OCI-M2 (cell line): ENCODE results near the gene METRN.
"Not testable (repeated sequence)": the region's sequence is repeated elsewhere in the genome, so short reads cannot be mapped to it uniquely, and the experiment has no call there.

Experiments used
- DNase-seq: peaks from one replicate; lab custom pipeline; 2025; ENCODE audit not compliant: unreplicated experiment; lab: John Stamatoyannopoulos, UW

METRN gene

DNA sequence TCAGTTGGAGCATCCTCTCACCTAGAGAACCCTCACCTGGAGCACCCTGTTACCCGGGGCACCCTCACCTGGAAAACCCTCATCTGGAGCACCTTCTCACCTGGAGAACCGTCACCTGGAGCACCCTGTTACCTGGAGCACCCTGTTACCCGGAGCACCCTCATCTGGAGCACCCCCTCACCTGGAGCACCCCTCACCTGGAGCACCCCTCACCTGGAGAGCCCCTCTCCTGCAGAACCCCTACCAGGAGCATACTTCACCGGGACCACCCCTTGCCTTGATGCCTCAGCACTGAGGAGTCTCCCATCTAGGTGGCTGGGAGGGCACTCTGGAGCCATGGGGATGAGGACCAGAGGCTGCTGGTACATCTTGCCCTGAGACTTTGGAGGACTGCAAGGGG is 6.0 kb upstream of the METRN start:
- DNase-seq = no peak

DNA sequence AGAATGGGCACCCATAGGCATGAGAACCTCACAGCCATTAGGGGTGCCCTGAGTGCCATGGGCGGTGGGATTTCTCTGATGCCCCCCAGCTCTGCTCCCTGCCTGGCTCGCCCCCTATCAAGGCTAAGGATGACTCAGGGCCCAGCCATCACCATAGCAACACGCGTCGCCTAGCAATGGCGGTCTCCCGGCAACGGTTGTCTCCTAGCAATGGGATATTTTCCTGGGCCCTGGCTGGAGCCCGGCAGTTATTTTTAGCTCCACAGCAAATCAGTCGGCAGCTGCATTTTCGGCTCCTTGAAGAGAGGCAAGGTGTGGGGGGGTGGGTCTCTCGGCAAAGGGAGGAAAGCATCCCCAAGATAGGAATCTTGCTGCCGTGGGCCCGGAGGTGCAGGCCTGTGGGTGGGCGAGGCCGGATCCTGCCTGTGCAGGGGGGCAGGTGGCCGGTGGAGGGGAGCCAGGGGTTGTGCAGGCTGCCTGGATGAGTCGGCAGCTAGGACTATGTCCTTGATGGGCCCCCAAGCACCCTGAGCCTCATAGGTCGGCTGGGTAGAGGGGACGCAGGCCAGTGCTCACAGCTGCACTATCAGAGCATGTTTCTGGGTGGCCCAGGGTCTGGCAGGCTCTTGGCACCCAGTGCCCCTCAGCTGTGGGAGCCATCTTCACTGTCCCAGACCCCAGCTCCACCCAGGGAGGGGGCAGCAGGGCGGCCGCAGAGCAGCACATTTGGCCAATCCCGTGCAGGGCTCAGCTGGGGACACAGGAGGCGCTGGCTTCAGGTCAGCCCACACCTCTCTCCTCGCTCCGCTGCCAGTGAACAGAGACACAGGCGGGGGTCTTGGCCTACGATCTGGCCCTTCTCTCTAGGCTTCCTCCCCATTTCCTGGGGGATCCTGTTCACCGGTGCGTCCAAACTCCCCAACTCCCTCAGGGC is 5.1 kb upstream of the METRN start:
- no peak for DNase-seq

DNA sequence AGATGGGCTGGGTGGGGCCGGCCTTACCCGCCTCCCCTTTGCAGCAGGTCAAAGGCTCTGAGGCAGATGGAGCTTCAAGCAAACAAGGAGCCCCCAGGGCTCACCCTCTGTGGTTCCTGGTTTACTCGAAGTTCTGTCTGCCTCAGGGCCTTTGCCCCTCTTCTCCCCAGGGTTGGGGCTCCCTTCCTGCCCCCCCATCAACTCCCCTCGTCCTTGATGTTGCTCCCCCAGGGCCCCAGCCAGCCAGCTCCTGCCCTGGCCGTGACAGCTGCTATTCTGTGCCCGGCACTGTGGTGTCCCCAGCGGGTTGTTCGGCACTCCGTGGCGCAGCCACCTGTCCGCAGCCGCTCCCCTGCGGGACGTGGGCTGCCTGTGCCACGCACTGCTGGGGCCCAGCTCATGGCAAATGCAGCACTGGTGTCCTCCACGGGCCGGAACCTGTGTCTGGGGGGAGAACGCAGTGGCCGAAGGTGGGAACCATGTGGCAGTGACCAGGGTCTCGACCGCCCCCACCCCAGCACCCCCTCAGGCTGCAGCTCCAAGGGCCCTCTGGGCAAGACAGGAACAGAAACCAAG is 4.3 kb upstream of the METRN start:
- no peak for DNase-seq

DNA sequence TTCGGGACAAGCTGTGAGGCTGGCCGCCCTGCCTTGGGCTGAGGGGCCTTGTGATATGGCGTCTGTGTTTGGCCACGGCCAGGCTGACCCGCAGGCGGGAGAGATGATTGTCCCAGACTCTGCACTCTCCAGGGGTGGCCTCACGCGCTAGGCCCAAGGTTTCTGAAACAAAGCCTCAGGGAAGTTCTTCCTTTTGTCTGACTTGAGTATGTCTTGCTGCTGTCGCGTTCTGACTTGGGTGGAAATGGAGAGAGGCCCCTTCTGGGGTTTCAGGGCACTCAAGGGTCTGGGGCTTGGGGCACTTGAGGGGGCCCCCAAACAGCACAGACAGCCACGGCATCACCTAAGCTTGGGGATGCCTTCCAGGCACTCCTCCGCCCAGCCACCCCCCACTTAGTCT is 3.8 kb upstream of the METRN start:
- no peak for DNase-seq

DNA sequence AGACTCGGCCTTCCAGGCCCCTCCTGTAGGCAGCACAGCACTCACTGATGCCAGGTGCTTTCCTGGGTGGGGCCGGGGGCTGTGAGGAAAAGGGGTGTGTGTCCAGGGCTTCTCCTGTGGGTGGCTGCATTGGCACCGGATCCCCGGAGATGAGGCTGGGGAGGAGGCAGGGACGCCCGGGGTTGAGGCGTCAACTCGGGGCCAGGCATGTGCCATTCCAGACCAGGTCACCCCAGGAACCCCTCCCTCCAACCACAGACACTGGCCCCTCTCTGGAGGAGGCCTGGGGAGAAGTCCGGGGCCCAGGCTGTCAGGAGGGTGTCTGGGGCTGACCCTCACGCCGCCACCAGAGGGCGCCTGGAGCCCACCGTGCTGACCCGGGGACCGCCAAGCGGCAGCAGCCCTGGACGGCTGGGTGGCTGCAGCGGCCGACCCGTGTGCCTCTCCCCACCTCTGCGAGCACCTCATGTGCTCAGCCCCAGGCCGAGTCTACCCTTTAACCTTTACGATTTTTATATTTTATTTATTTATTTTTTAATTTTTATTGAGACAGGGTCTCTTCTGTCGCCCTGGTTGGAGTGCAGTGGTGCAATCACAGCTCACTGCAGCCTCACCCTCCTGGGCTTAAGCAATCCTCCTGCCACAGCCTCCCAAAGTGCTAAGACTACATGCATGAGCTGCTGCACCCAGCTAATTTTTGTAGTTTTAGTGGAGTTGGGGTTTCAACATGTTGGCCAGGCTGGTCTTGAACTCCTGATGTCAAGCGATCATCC is 3.2 kb upstream of the METRN start:
- no peak for DNase-seq

DNA sequence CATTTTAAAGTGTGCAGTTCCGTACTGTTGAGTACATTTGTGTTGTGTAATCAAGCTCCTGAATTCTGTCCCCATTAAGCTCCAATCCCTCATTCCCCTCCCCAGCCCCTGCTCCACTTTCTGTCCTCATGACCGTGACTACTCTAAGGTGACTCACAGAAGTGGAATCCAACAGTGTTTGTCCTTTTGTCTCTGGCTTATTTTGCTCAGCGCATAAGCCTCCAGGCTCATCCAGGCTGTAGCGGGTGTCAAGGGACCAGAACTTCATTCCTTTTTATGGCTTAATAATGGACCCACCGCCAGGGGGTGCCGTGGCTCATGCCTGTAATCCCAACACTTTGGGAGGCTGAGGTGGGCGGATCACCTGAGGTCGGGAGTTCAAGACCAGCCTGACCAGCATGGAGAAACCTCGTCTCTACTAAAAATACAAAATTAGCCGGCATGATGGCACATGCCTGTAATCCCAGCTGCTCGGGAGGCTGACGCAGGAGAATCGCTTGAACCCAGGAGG is 2.1 kb upstream of the METRN start:
- not testable (repeated sequence) for DNase-seq

DNA sequence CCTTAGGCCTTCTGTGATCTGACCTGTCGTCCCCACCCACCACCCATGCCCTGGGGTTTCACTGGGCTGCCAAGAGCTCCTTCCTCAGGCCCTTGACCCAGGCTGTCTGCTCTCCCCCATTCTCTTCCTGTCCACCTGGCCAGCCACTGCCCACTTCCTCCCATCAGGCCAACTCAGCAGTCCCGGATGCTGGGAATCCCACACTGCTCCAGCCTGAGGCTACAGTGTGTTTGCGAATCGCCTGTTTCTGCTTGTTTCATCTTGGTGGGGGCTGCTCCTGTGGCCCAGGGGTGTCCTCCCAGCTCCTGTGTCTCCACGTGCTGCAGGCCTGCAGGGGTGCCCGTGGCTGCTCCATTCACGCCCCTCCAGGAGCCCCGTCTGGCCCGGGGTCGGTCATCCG is 839 bp upstream of the METRN start:
- DNase-seq = no peak

DNA sequence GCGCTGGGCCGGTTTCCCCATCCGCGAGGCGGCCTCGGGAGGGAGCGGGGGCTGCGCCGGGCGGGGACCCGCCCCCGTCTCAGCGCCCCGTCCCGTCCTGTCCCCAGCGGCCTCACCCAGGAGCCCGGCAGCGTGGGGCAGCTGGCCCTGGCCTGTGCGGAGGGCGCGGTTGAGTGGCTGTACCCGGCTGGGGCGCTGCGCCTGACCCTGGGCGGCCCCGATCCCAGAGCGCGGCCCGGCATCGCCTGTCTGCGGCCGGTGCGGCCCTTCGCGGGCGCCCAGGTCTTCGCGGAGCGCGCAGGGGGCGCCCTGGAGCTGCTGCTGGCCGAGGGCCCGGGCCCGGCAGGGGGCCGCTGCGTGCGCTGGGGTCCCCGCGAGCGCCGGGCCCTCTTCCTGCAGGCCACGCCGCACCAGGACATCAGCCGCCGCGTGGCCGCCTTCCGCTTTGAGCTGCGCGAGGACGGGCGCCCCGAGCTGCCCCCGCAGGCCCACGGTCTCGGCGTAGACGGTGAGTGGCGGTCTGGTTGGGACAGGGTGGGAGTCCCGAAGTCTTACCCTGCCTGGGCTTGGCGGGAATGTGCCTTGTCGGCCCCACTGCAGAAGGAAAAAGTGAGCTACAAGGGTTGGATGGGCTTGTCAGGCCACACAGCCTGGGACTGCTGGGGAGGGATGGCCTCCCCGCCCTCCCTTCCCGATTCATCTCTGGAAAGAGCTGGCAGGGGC is 720 bp downstream of the METRN start:
- DNase-seq = no peak

DNA sequence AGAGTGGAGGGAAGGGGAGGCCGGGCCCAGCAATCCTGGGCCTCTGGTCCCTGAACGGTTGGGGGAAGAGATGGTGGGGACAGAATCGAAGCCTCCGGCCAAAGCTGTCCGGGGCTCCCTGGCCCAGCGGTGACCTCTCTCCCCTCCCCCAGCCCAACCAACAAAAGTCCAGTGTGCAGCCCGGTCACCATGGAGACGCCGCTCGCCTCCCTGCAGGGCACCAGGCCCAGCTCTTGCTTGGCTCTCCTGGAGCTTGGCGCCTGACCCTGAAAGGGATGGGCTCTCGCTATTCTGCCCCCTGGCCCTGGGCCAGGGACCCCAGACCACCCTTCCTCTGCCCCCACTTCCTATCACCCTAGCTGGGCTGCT is 1.3 kb downstream of the METRN start:
- no peak for DNase-seq

DNA sequence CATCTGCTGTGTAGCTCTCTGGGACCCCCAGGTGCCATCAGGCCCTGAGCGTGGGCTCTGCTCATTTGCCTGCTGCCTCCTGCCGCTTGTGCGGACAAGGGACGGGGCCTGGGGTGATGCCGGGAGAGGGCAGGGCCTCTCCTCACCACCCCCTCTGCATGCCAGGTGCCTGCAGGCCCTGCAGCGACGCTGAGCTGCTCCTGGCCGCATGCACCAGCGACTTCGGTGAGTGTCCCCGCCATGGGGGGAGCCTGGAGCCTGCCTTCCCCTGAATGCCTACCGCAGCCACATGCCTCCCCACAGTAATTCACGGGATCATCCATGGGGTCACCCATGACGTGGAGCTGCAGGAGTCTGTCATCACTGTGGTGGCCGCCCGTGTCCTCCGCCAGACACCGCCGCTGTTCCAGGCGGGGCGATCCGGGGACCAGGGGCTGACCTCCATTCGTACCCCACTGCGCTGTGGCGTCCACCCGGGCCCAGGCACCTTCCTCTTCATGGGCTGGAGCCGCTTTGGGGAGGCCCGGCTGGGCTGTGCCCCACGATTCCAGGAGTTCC is 1.9 kb downstream of the METRN start:
- DNase-seq = no peak

DNA sequence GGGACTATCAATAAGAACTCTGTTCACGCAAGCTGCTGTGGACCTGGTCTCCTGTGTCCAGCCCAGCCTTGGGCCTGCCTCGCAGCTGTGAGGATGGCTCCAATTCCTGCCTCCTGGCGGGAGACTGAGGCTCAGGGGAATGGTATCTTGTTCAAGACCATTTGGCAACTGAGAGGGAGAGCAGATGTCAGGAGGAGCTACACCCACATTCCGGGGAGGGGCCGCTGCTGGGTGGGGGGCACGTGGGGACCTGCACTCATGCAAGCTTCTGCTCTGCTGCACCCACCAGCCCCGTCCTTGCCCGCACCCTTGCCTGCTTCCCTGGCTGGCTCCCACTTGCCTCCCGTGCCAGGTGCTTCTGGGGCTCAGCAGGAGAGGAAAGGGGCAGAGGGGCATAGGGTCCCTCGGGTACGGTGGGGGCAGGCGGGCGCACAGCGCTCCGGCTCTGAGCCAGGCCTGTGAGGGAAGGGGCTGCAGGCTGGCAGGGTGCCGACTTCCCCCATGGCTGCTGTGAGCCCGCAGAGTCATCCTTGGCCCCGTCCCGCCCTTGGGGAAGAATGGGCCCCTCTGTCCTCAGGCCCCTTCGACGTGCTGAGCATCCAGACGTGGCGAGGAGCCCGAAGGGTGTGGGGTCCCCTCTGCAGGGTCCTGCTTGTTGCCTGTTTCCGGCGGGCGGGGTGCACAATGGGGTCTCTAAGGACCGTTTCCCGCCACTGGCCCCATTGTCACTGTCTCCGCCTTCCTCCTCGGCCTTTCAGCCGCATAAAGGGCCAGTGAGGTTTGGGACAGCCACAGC is 2.7 kb downstream of the METRN start:
- DNase-seq = no peak

DNA sequence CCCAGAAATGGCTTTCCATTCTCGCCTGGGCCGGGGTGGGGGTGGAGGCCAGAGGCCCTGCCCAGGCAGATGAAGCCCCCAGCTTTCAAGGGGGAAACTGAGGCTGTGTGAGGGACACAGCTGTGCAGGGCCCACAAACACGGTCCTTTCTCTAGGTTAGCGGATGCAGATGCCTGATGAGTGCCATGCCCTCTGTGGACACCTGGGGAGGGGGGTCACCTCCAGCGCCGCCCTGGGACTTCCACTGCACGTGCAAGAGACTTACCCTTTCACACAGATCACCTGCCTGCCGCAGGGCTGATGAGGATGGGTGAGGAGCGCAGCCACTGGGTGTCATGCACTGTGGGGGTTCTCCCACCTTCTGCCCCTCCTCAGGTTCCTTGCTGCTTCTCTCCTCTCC is 3.5 kb downstream of the METRN start:
- DNase-seq = no peak

DNA sequence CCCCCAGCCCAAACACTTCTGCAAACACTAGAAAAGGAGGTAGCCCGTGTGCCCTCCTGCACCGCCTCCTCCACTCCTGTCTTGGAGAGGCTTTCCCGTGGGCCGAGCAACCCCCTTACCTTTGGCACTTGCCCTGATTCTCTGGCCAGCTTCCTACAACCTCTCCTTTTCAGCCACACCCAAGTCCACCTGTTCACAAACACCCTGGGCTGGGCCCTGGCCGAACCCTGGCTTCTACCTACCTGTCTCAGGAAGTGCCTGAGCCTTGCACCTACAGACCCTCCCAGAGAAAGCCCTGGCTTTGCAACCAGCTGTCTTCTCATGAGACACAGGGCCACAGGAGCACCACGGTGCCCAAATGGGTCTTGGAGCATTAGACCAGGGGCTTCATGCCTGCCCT is 4.0 kb downstream of the METRN start:
- no peak for DNase-seq

DNA sequence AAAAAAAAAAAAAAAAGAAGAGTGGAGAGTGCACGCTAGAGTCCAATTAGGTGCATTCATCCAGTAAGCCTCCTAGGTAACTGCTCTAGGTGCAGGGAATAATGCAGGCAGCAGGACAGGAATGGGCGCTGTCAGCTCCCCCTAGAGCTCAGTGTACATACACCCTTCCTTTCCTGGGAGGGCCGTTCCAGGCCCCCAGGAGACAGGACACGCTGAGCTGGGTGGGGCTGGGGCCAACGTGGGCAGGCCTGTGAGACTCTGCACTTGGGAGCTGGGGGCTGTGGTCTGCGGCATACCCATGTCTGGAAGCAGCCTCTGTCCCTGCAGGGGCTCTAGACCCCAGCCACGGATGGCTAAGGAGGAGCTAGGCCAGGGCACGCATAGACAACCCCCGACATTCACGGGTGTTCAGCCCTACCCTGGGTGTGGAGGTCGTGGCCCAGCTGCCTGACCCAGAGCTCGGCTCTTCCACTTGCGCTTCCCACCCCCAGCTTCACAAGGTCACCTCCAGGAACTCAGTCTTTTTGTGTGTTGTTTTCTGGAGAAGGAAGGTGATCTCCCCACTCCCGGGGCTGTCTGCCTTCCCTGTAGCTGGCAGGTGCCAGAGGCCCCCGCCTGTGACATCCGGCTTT is 5.0 kb downstream of the METRN start:
- DNase-seq = no peak

DNA sequence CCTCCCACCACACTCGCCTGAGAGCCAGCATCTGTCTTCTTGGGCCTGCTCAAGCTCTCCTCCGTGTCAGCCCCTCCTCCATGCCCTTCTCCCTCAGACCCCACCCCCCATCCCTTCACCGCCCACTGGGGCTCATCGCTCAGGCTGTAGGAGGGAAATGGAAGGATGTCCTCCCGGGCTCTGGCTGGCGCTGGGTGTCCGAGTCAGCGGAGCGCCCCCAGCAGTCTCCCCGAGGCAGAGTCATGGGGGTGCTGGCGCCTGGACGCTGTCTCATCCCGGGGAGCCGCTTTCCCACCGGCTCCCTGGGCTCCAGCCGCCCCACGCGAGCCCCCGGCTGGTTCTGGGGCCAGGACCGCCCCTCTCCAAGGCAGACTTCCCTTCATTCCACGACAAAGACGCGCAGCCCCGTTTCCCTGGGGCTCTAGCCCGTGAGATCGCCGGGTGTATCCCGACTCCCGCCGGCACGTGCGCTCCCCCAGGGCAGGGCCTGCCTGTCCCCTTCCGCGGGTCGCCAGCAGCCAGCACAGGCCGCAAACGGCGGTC is 5.6 kb downstream of the METRN start:
- DNase-seq = no peak

DNA sequence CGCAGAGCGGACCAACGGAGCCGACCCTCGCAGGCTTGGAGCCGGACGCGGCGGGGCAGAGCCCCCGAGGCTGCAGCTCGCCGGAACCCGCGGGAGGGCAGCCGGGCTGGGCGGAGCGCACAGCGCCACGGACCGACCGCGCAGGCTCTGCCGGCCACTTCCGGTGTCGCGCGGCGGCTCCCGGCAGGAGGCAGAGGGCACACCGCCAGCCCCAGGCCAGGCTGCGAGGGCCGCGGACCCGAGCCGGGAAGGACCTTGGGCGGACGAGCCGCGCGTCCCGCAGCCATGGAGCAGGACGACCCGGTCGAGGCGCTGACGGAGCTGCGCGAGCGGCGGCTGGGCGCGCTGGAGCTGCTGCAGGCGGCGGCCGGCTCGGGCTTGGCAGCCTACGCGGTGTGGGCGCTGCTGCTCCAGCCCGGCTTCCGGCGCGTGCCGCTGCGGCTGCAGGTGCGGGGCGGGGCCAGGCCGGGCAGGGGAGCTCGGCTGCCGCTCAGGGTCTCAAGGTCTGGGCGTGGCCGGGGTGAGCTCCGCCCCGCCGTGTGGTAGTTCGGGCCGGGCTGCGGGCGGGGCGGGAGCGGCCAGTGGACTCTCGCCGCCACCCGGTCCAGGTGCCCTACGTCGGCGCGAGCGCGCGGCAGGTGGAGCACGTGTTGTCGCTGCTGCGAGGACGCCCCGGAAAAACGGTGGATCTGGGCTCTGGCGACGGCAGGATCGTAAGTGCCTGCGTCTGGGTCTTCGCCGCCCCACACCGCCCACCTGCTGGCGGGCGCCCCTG is 6.3 kb downstream of the METRN start, which contains the start of gene ANTKMT:
Gene ANTKMT, plus strand, starts transcription at position 157 of the 775 bp plus-strand sequence. Its CDS starts 129 bp downstream, at position 286.
- peak; percentile 63 for DNase-seq

DNA sequence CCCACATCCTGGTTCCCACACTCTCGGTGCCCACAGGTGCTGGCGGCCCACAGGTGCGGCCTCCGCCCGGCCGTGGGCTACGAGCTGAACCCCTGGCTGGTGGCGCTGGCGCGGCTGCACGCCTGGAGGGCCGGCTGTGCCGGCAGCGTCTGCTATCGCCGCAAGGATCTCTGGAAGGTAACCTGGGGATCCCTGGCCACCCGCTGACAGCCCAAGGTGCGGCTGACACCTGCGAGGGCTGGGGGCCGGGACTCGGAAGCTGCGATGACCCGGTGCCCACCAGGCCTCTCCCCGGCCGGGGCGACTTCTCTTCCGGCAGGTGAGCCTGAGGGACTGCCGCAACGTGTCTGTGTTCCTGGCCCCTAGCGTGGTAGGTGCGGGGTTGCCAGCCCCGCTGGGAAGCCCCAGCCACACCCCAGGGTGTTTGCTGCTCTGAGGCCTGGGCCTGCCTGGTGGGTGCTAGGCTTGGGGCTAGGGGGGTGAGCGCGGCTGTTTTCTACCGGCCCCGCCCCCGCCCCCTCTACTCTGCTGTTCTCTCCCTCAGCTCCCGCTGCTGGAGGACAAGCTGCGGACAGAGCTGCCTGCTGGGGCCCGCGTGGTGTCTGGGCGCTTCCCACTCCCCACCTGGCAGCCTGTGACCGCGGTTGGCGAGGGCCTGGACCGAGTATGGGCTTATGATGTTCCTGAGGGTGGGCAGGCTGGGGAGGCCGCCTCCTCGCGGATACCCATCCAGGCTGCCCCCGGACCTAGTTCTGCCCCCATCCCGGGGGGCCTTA is 7.0 kb downstream of the METRN start:
- no peak for DNase-seq
